Suprapubic skin (tissue), 3 donors: ENCODE results near the gene ZBTB4.

ENCODE experiments used
- CTCF ChIP-seq, 2 donors: fragments of 200-600 bp in 1 of 2; fragments of 450-650 bp in 1 of 2; sonication (generic) in 1 of 2; IDR thresholded peaks; one replicate each; pipeline ENCODE4 v1.5.1; 2016 to 2019; ENCODE audit warnings: antibody characterized with exemption in 2 of 2, mild to moderate bottlenecking in 1 of 2, moderate library complexity in 1 of 2
- POLR2A ChIP-seq, 2 donors: fragments of 450-650 bp; IDR thresholded peaks; one replicate each; pipeline ENCODE4 v1.6.1; 2017; ENCODE audit warnings: antibody characterized with exemption in 2 of 2, mild to moderate bottlenecking in 2 of 2, moderate library complexity in 2 of 2

- TF ChIP-seq CTCF (IDR thresholded peaks at IDR 0.05) (no peak), POLR2A (IDR thresholded peaks at IDR 0.05) (no peak)
Observed at GRCh38 chr17:7416323-7416722, 63.1 kb downstream of the ZBTB4 start.
